Skeletal muscle tissue (tissue), 4 donors: ENCODE results near the gene RGMA. TPM values are rescaled to one million over a fixed set of nuclear protein-coding genes. Genes with fewer than 3 reads are reported as not detected.
"Not testable (repeated sequence)": the region's sequence is repeated elsewhere in the genome, so short reads cannot be mapped to it uniquely, and the experiment has no call there.

Source experiments
- H3K27ac ChIP-seq: one replicate; pipeline ENCODE4 v1.7.0; 2013; ENCODE audit warnings: mild to moderate bottlenecking, low read depth, low read length, inconsistent platforms
- H3K27me3 ChIP-seq, 3 donors: one replicate each; pipeline ENCODE4 v1.7.0; 2013; ENCODE audit warnings: low read length in 3 of 3; ENCODE audit not compliant: control insufficient read depth in 3 of 3, insufficient read depth in 3 of 3
- H3K36me3 ChIP-seq, 3 donors: one replicate each; pipeline ENCODE4 v1.7.0; 2013; ENCODE audit warnings: low read length in 3 of 3; ENCODE audit not compliant: control insufficient read depth in 3 of 3, insufficient read depth in 3 of 3
- H3K4me1 ChIP-seq, 3 donors: one replicate each; pipeline ENCODE4 v1.7.0; 2013; ENCODE audit warnings: low read length in 3 of 3, mild to moderate bottlenecking in 3 of 3; ENCODE audit not compliant: control insufficient read depth in 3 of 3, insufficient read depth in 3 of 3
- H3K4me3 ChIP-seq, 3 donors: one replicate each; pipeline ENCODE4 v1.7.0; 2013; ENCODE audit warnings: low read length in 3 of 3
- H3K9ac ChIP-seq, 3 donors: one replicate each; pipeline ENCODE4 v1.7.0; 2013; ENCODE audit warnings: low read length in 3 of 3, mild to moderate bottlenecking in 3 of 3, moderate library complexity in 2 of 3, low read depth in 1 of 3
- H3K9me3 ChIP-seq, 3 donors: one replicate each; pipeline ENCODE4 v1.7.0; 2013; ENCODE audit warnings: low read length in 3 of 3; ENCODE audit not compliant: control insufficient read depth in 3 of 3
- total RNA-seq: library from RNA; depleted of rRNA; stranded (reverse); fragments of >200 nt; gene quantifications from one replicate; pipeline ENCODE4 v1.2.3, GENCODE V29; 2014
- donor health status: Osteomylitis.

The RGMA gene
- total RNA-seq, 1 donor from 2014 or later: 5.7 TPM

GRCh38 chr15:93063262-93063671 is 25.7 kb downstream of the RGMA start:
- Histone ChIP-seq H3K9ac (peak overlapping the region; percentile 63 to 77 (median 77)), H3K27ac (peak overlapping the region; percentile 75), H3K4me1 (peaks cover 83 to 87% (median 85%) of the 10 kb centered on the region in 3 donors), H3K4me3 (peak overlapping the region; percentile 58 to 69 (median 60)), H3K36me3 (peaks cover 3 to 8% (median 6%) of the 10 kb centered on the region in 3 donors), H3K9me3 (no peaks in the 10 kb centered on the region), H3K27me3 (no peaks in the 10 kb centered on the region)

- peak overlapping the region; percentile 75 for H3K27ac ChIP-seq
- H3K36me3 ChIP-seq, H3K27me3 ChIP-seq, H3K9me3 ChIP-seq: not testable (repeated sequence)
- peaks cover 83 to 88% (median 86%) of the 10 kb centered on the region in 3 donors for H3K4me1 ChIP-seq
- peak overlapping the region; percentile 63 to 87 (median 77) for H3K9ac ChIP-seq
- H3K4me3 ChIP-seq: peak overlapping the region; percentile 60 to 69 (median 61)
Measured at GRCh38 chr15:93062628-93063261, 26.3 kb downstream of the RGMA start.

GRCh38 chr15:93060336-93061248 is 28.4 kb downstream of the RGMA start:
- Histone ChIP-seq H3K27ac (peak overlapping the region; percentile 51), H3K9me3 (no peaks in the 10 kb centered on the region), H3K36me3 (peaks cover 3 to 13% (median 6%) of the 10 kb centered on the region in 3 donors), H3K4me1 (peaks cover 88 to 95% (median 91%) of the 10 kb centered on the region in 3 donors), H3K9ac (peak overlapping the region in 1 of 3 donors; percentile 83), H3K27me3 (no peaks in the 10 kb centered on the region), H3K4me3 (peak overlapping the region in 1 of 3 donors; percentile 46)

GRCh38 chr15:93059442-93059841 is 29.6 kb downstream of the RGMA start:
- Histone ChIP-seq H3K27me3 (no peaks in the 10 kb centered on the region), H3K9ac (peak overlapping the region; percentile 23 to 83 (median 51)), H3K9me3 (no peaks in the 10 kb centered on the region), H3K4me3 (peak overlapping the region in 1 of 3 donors; percentile 22), H3K27ac (no peak overlapping the region), H3K4me1 (peaks cover 85 to 93% (median 86%) of the 10 kb centered on the region in 3 donors), H3K36me3 (peaks cover 6 to 13% (median 12%) of the 10 kb centered on the region in 3 donors)

GRCh38 chr15:93058904-93059427 is 30.0 kb downstream of the RGMA start:
- Histone ChIP-seq H3K4me3 (no peak overlapping the region), H3K36me3 (peaks cover 6 to 12% (median 11%) of the 10 kb centered on the region in 3 donors), H3K9ac (peak overlapping the region; percentile 23 to 83 (median 51)), H3K9me3 (no peaks in the 10 kb centered on the region), H3K27ac (no peak overlapping the region), H3K4me1 (peaks cover 80 to 88% (median 81%) of the 10 kb centered on the region in 3 donors), H3K27me3 (no peaks in the 10 kb centered on the region)

GRCh38 chr15:93058128-93058527 is 30.9 kb downstream of the RGMA start:
- Histone ChIP-seq H3K9ac (no peak overlapping the region), H3K4me1 (peaks cover 72 to 80% (median 76%) of the 10 kb centered on the region in 3 donors), H3K27ac (no peak overlapping the region), H3K4me3 (no peak overlapping the region), H3K36me3 (peaks cover 6 to 12% (median 11%) of the 10 kb centered on the region in 3 donors), H3K9me3 (no peaks in the 10 kb centered on the region), H3K27me3 (no peaks in the 10 kb centered on the region)

- Histone ChIP-seq H3K4me1 (peaks cover 69 to 77% (median 73%) of the 10 kb centered on the region in 3 donors), H3K9me3 (no peaks in the 10 kb centered on the region), H3K9ac (peak overlapping the region in 1 of 3 donors; percentile 14), H3K36me3 (peaks cover 8 to 16% (median 15%) of the 10 kb centered on the region in 3 donors), H3K27ac (no peak overlapping the region), H3K27me3 (no peaks in the 10 kb centered on the region), H3K4me3 (peak overlapping the region in 1 of 3 donors; percentile 30)
Measured at GRCh38 chr15:93057618-93058017, 31.4 kb downstream of the RGMA start.

GRCh38 chr15:93056836-93057235 is 32.2 kb downstream of the RGMA start:
- Histone ChIP-seq H3K4me3 (no peak overlapping the region), H3K27ac (no peak overlapping the region), H3K9ac (peak overlapping the region in 1 of 3 donors; percentile 60), H3K9me3 (no peaks in the 10 kb centered on the region), H3K27me3 (no peaks in the 10 kb centered on the region), H3K36me3 (peaks cover 14 to 21% (median 19%) of the 10 kb centered on the region in 3 donors), H3K4me1 (peaks cover 67 to 71% (median 69%) of the 10 kb centered on the region in 3 donors)

- Histone ChIP-seq H3K9me3 (no peaks in the 10 kb centered on the region), H3K4me3 (no peak overlapping the region), H3K4me1 (peaks cover 55 to 66% (median 58%) of the 10 kb centered on the region in 3 donors), H3K27me3 (no peaks in the 10 kb centered on the region), H3K36me3 (peaks cover 26 to 31% (median 28%) of the 10 kb centered on the region in 3 donors), H3K27ac (no peak overlapping the region), H3K9ac (peak overlapping the region in 1 of 3 donors; percentile 50)
Measured at GRCh38 chr15:93055211-93055610, 33.8 kb downstream of the RGMA start.
